Left lung (tissue), 10 donors: Measurements from ENCODE around the gene ALK. TPM values are rescaled to one million over a fixed set of nuclear protein-coding genes. Genes with fewer than 3 reads are reported as not detected.
"Not testable (repeated sequence)": the region's sequence is repeated elsewhere in the genome, so short reads cannot be mapped to it uniquely, and the experiment has no call there.

ENCODE experiments used
- ATAC-seq: fragments of 200-7000 bp; cut with Tn5 transposase; one replicate; pipeline ENCODE4 v1.9.1; 2020; ENCODE audit warnings: moderate library complexity
- DNase-seq, 4 donors: peaks; one replicate each; pipeline ENCODE4 v3.0.0-alpha.2; 2013 to 2020
- H3K27ac ChIP-seq, 2 donors: fragments of 200-600 bp; sonication (generic) in 1 of 2; one replicate each; pipeline versions ENCODE4 v1.5.0 to v1.8.0; 2020 to 2021
- H3K27me3 ChIP-seq, 2 donors: fragments of 200-600 bp; sonication (generic) in 1 of 2; one replicate each; pipeline versions ENCODE4 v1.5.0 to v1.8.0; 2020 to 2021
- H3K36me3 ChIP-seq, 2 donors: fragments of 200-600 bp; sonication (generic) in 1 of 2; one replicate each; pipeline versions ENCODE4 v1.5.0 to v1.8.0; 2020 to 2021
- H3K4me1 ChIP-seq, 2 donors: fragments of 200-600 bp; one replicate each; pipeline ENCODE4 v1.8.0; 2021
- H3K4me3 ChIP-seq, 2 donors: fragments of 200-600 bp; sonication (generic) in 1 of 2; one replicate each; pipeline versions ENCODE4 v1.5.0 to v1.8.0; 2020 to 2021; ENCODE audit warnings: mild to moderate bottlenecking in 1 of 2
- H3K9me3 ChIP-seq, 2 donors: fragments of 200-600 bp; sonication (generic) in 1 of 2; one replicate each; pipeline versions ENCODE4 v1.5.0 to v1.8.0; 2020 to 2021
- intact Hi-C, 2 donors: fragments of 100-400 bp; cut with DNase I; formaldehyde crosslinking; loops; one replicate each; pipeline versions ENCODE4 v1.11.2 to v1.14.2; 2022
- polyA plus RNA-seq, 6 donors: library from polyadenylated mRNA; unstranded; fragments of 120-200 nt; gene quantifications; one replicate each; pipeline ENCODE4 v1.2.1, GENCODE V29; 2013; ENCODE audit not compliant: insufficient read length in 6 of 6
- total RNA-seq, 2 donors: library from RNA; stranded (reverse); fragmentation: NEBNext Ultra II Directional; extraction: Animal tissue kit (Norgen Biotek cat#: 25700); gene quantifications; one replicate each; pipeline ENCODE4 v1.2.1, GENCODE V29; 2021
- TF ChIP-seq, protein P1 (sequence below), 2 donors: fragments of 200-600 bp; sonication (generic) in 1 of 2; IDR thresholded peaks; one replicate each; pipeline versions ENCODE4 v1.5.0 to v1.8.0; 2021; ENCODE audit warnings: antibody characterized with exemption in 2 of 2
- donor health status: DM: no; HTN: yes; CAD: no.
- donor health status: DM: no; HTN: no; CAD: no.

ALK gene
- total and polyA plus RNA-seq, 8 donors = 0.06 to 0.70 (median 0.12) TPM; not detected in 2

DNA sequence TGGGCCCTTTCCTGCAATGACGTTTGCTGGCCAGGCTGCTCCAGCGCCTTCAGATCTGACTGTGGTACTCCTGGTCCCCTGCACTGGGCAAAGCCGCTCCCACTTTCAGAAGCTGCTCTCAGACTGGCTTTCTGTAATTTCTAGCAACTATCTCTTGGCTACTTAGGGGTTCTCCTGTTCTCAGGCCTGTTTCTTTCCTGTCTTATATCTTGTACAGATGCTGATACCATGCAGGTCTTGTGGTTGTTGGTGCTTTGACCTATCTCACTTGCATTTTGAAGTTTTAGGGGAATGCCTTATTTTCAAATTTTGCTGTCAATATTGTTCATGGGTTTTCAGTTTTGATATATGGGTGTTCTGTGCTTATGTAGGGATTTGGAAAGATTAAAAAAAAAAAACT is 660.4 kb downstream of the ALK start:
- no peaks in the 10 kb centered on the region for H3K4me1 ChIP-seq
- ATAC-seq (no peak), DNase-seq (no peak)
- H3K36me3 ChIP-seq = no peaks in the 10 kb centered on the region
- H3K27me3 ChIP-seq = peaks cover 0 to 21% of the 10 kb centered on the region in 2 donors
- TF ChIP-seq, protein P1, sequence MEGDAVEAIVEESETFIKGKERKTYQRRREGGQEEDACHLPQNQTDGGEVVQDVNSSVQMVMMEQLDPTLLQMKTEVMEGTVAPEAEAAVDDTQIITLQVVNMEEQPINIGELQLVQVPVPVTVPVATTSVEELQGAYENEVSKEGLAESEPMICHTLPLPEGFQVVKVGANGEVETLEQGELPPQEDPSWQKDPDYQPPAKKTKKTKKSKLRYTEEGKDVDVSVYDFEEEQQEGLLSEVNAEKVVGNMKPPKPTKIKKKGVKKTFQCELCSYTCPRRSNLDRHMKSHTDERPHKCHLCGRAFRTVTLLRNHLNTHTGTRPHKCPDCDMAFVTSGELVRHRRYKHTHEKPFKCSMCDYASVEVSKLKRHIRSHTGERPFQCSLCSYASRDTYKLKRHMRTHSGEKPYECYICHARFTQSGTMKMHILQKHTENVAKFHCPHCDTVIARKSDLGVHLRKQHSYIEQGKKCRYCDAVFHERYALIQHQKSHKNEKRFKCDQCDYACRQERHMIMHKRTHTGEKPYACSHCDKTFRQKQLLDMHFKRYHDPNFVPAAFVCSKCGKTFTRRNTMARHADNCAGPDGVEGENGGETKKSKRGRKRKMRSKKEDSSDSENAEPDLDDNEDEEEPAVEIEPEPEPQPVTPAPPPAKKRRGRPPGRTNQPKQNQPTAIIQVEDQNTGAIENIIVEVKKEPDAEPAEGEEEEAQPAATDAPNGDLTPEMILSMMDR (IDR thresholded peaks at IDR 0.05) = no peak
- H3K9me3 ChIP-seq = no peaks in the 10 kb centered on the region
- no peak overlapping the region for H3K4me3 ChIP-seq
- no peak overlapping the region for H3K27ac ChIP-seq
- intact Hi-C loops = no loop called here

DNA sequence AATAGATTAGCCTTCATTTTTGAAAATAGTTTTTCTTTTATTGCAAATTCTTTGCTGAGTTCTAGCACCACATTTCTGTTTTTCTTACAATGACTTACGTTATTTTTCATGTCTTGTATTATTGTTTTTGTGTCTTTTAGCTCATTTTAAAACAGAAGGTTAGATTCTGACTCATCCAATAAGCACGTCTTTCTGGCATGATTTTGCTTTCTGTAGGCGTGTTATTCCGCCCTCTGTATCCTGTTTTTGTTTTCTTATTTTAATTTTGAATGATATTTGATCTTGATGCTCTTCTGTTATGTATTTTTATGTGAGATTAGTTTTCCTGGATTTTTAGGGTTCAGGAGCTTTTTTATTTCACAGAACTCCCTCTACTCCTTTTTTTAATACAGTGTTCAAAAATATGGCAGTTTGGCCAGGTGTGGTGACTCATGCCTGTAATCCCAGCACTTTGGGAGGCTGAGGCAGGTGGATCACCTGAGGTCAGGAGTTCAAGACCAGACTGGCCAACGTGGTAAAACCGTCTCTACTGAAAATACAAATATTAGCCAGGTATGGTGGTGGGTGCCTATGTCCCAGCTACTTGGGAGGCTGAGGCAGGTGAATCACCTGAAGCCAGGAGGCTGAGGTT is 661.1 kb downstream of the ALK start:
- H3K9me3 ChIP-seq = no peaks in the 10 kb centered on the region
- H3K27ac ChIP-seq = no peak overlapping the region
- intact Hi-C loops = no loop called here
- ATAC-seq = no peak
- DNase-seq = no peak
- H3K27me3 ChIP-seq = peaks cover 0 to 21% of the 10 kb centered on the region in 2 donors
- H3K4me1 ChIP-seq = no peaks in the 10 kb centered on the region
- TF ChIP-seq, protein P1 (IDR thresholded peaks at IDR 0.05) = no peak
- no peak overlapping the region for H3K4me3 ChIP-seq
- no peaks in the 10 kb centered on the region for H3K36me3 ChIP-seq

- TF ChIP-seq, protein P1 (IDR thresholded peaks at IDR 0.05) = no peak
- Histone ChIP-seq H3K27ac (no peak overlapping the region), H3K4me3 (no peak overlapping the region), H3K36me3 (no peaks in the 10 kb centered on the region), H3K4me1 (no peaks in the 10 kb centered on the region), H3K27me3 (peaks cover 0 to 21% of the 10 kb centered on the region in 2 donors), H3K9me3 (no peaks in the 10 kb centered on the region)
- DNase-seq = no peak
- intact Hi-C loops = no loop called here
- ATAC-seq = no peak
These were observed 662.2 kb downstream of the ALK start for GRCh38 chr2:29259221-29259620.

- DNase-seq = no peak
- TF ChIP-seq, protein P1 (IDR thresholded peaks at IDR 0.05) = no peak
These were observed 666.4 kb downstream of the ALK start for GRCh38 chr2:29255004-29255403.

DNA sequence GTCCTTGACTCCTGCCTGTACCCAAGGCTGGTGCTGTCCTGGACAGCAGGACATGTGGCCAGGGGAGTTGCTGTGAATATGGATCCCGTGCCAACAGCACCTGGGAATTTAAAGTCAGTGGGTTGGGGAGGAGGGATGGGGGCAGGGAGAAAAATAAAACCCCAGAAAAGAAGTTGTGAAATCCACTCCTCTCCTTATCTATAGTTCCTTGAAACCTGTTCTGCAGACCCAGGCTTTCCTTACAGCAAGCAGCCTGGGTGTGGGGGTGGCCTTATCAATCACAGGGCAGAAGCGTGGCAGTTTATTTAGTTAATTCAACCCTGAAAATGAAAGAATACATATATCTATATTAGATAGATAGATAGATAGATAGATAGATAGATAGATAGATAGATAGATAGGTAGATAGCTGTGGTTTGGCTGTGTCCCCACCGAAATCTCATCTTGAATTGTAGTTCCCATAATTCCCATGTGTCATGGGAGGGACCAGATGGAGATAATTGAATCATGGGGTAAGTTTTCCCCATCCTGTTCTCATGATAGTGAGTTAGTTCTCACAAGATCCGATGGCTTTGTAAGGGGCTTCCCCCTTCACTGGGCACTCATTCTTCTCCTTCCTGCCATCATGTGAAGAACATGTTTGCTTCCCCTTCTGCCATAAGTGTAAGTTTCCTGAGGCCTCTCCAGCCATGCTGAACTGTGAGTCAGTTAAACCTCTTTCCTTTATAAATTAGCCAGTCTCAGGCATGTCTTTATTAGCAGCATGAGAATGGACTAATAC is 667.7 kb downstream of the ALK start:
- H3K27me3 ChIP-seq, ATAC-seq, intact Hi-C loops, H3K27ac ChIP-seq, H3K9me3 ChIP-seq, H3K4me1 ChIP-seq, H3K4me3 ChIP-seq, H3K36me3 ChIP-seq: not testable (repeated sequence)
- DNase-seq = peak in 1 of 4 donors; percentile 18

More at GRCh38 chr2:29255004-29255403, 666.4 kb downstream of the ALK start:
- no peak overlapping the region for H3K4me3 ChIP-seq
- H3K36me3 ChIP-seq = no peaks in the 10 kb centered on the region
- H3K27me3 ChIP-seq = peaks cover 0 to 7% of the 10 kb centered on the region in 2 donors
- H3K27ac ChIP-seq = no peak overlapping the region
- no peak for ATAC-seq
- intact Hi-C loops = no loop called here
- H3K4me1 ChIP-seq = no peaks in the 10 kb centered on the region
- no peaks in the 10 kb centered on the region for H3K9me3 ChIP-seq
